ENCODE measurements around the gene SSBP4.
"Not testable (repeated sequence)": the region's sequence is repeated elsewhere in the genome, so short reads cannot be mapped to it uniquely, and the experiment has no call there.

Gene SSBP4

DNA sequence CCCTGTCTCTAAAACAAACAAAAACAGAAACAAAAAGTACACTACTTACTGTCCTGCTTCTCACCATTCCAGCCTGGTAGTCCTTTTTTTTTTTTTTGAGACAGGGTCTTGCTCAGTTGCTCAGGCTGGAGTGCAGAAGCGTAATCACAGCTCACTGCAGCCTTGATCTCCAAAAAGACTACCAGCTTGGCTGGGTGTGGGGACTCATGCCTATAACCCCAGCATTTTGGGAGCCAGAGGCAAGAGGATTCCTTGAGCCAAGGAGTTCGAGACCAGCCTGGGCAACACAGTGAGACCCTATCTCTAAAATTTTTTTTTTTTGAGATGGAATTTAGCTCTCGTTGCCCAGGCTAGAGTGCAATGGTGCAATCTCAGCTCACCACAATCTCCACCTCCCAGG lies 38.4 kb upstream of the SSBP4 start:
- in situ Hi-C loops (cut with HindIII; ENCODE audit: low pct_ligation_motif_present, low sequenced_read_pairs): no loop called here
- Histone ChIP-seq H3K36me3 (replicated peaks) (no peaks in the 10 kb centered on the region), H3K27me3 (replicated peaks) (no peaks in the 10 kb centered on the region), H3K27ac (no peak overlapping the region), H3K4me3 (ENCODE audit: low read depth, low read length) (no peak overlapping the region)
- TF ChIP-seq, protein P1, sequence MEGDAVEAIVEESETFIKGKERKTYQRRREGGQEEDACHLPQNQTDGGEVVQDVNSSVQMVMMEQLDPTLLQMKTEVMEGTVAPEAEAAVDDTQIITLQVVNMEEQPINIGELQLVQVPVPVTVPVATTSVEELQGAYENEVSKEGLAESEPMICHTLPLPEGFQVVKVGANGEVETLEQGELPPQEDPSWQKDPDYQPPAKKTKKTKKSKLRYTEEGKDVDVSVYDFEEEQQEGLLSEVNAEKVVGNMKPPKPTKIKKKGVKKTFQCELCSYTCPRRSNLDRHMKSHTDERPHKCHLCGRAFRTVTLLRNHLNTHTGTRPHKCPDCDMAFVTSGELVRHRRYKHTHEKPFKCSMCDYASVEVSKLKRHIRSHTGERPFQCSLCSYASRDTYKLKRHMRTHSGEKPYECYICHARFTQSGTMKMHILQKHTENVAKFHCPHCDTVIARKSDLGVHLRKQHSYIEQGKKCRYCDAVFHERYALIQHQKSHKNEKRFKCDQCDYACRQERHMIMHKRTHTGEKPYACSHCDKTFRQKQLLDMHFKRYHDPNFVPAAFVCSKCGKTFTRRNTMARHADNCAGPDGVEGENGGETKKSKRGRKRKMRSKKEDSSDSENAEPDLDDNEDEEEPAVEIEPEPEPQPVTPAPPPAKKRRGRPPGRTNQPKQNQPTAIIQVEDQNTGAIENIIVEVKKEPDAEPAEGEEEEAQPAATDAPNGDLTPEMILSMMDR (IDR thresholded peaks at IDR 0.05; ENCODE audit: low read depth, low read length, missing control alignments): no peak
- DNase-seq: no peak

DNA sequence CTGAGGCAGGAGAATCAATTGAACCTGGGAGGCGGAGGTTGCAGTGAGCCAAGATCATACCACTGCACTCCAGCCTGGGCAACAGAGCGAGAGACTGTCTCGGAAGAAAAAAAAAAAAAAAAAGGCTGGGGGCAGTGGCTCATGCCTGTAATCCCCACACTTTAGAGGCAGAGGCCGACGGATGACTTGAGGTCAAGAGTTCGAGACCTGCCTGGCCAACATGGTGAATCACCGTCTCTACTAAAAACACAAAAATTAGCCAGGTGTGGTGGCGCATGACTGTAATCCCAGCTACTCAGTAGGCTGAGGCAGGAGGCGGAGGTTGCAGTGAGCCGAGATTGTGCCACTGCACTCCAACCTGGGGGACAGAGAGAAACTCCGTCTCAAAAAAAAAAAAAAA lies 35.6 kb upstream of the SSBP4 start:
- in situ Hi-C loops (cut with HindIII; ENCODE audit: low pct_ligation_motif_present, low sequenced_read_pairs); H3K36me3 ChIP-seq (replicated peaks); DNase-seq; H3K27me3 ChIP-seq (replicated peaks); H3K4me3 ChIP-seq (ENCODE audit: low read depth, low read length); H3K27ac ChIP-seq: not testable (repeated sequence)

DNA sequence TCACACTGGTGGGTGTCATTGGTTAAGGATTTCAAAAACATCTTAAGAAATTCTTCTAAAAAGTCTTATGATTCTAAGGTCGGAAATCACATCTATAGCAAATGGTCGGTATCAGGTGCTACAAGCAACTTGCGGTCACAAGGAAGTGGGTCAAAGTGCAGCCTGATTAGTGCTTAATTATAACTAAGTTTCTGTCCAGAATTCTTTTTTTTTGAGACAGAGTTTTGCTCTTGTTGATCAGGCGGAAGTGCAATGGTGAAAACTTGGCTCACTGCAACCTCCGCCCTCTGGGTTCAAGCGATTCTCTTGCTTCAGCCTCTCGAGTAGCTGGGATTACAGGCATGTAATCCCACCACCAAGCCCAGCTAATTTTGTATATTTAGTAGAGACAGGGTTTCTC lies 34.4 kb upstream of the SSBP4 start:
- Histone ChIP-seq H3K4me3 (ENCODE audit: low read depth, low read length) (no peak overlapping the region), H3K27me3 (replicated peaks) (no peaks in the 10 kb centered on the region), H3K36me3 (replicated peaks) (peaks cover 18% of the 10 kb centered on the region), H3K27ac (no peak overlapping the region)
- in situ Hi-C loops (cut with HindIII; ENCODE audit: low pct_ligation_motif_present, low sequenced_read_pairs): no loop called here
- TF ChIP-seq, protein P1 (IDR thresholded peaks at IDR 0.05; ENCODE audit: low read depth, low read length, missing control alignments): no peak
- DNase-seq: no peak

DNA sequence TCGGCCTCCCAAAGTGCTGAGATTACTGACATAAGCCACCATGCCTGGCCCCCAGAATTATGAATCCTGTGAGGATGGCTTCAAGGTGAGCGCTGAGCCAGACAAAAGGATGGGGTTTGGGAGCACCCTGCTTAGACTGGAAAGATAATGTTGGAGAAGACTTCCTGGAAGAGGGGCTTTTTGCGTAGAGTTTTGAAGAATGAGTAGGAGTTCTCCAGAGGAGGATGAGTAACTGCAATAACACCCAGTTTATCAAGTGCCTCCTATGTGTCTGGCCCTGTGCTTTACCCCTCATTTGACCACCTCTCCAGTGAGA lies 33.9 kb upstream of the SSBP4 start:
- TF ChIP-seq, protein P1 (IDR thresholded peaks at IDR 0.05; ENCODE audit: low read depth, low read length, missing control alignments): no peak
- in situ Hi-C loops (cut with HindIII; ENCODE audit: low pct_ligation_motif_present, low sequenced_read_pairs): no loop called here
- H3K27me3 ChIP-seq (replicated peaks): no peaks in the 10 kb centered on the region
- no peak for DNase-seq
- no peak overlapping the region for H3K27ac ChIP-seq
- H3K4me3 ChIP-seq (ENCODE audit: low read depth, low read length): no peak overlapping the region
- H3K36me3 ChIP-seq (replicated peaks): peaks cover 20% of the 10 kb centered on the region

DNA sequence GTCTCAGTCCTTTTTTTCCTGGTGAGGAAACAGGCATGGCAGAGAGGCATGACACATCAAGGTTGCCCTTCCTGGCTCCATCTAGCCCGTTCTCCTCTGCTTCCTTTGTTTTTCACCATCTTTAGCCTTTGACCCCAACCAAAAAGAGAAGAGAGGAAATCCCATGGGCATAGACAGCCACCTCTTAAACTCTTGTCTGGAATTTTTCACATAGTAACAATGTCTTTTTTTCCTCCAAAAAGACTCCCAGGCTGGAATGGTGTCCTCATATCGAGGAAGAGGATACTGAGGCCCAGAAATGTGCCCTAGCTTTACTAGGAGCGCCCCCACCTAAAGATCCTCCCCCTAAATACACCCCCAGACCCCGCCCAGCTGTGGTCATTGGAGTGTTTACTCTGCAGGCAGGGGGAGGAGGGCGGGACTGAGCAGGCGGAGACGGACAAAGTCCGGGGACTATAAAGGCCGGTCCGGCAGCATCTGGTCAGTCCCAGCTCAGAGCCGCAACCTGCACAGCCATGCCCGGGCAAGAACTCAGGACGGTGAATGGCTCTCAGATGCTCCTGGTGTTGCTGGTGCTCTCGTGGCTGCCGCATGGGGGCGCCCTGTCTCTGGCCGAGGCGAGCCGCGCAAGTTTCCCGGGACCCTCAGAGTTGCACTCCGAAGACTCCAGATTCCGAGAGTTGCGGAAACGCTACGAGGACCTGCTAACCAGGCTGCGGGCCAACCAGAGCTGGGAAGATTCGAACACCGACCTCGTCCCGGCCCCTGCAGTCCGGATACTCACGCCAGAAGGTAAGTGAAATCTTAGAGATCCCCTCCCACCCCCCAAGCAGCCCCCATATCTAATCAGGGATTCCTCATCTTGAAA lies 33.3 kb upstream of the SSBP4 start, which contains the start of gene GDF15:
Gene GDF15 (plus strand): TSS at position 484 of the 868 bp plus-strand sequence. CDS start 32 bp downstream, at position 516.
- in situ Hi-C loops (cut with HindIII; ENCODE audit: low pct_ligation_motif_present, low sequenced_read_pairs): no loop called here
- H3K36me3 ChIP-seq (replicated peaks): peaks cover 20% of the 10 kb centered on the region
- peak within 1 kb of the TSS; percentile 78 for H3K4me3 ChIP-seq (ENCODE audit: low read depth, low read length)
- peak; percentile 91 for DNase-seq
- TF ChIP-seq, protein P1 (IDR thresholded peaks at IDR 0.05; ENCODE audit: low read depth, low read length, missing control alignments): peak; percentile 85
- H3K27me3 ChIP-seq (replicated peaks): no peaks in the 10 kb centered on the region
- H3K27ac ChIP-seq: no peak within 1 kb of the TSS

DNA sequence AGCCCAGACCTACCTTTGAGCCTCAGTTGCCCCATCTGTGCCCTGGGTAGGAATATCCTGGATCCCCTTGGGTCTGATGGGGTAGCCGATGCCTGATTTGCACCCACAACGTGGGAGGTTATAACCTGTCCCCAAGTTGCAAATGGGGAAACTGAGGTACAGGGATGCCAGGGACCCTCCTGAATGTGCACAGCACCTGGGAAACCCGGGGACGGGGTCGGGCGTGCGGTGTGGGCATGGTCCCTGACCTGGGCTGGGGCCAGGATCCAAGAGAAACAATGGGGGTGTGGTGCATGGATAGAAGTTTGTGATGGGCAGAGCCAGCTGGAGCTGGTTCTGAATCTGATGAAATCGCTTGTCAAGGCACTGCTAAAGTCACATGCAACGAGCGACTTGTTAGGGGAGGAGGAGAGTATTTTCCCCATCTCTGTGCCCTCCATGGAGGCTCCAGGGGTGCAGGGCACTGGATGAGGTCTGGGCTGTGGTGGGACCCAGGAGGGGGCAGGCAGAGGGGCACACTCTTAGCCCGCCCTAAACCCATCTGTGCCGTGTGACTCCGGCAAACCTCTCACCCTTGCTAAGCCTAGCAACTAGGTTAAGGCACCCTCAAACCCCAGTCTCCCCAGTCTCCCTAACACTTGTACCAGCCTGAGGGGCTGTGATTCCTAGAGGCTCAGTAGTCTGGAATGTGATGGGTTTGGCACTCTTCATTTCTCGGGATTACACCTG lies 32.5 kb upstream of the SSBP4 start:
- DNase-seq: no peak
- in situ Hi-C loops (cut with HindIII; ENCODE audit: low pct_ligation_motif_present, low sequenced_read_pairs): no loop called here
- Histone ChIP-seq H3K27ac (no peak overlapping the region), H3K36me3 (replicated peaks) (peaks cover 20% of the 10 kb centered on the region), H3K4me3 (ENCODE audit: low read depth, low read length) (peak overlapping the region; percentile 78), H3K27me3 (replicated peaks) (no peaks in the 10 kb centered on the region)
- TF ChIP-seq, protein P1 (IDR thresholded peaks at IDR 0.05; ENCODE audit: low read depth, low read length, missing control alignments): no peak
